COLO668 (cell line): ENCODE measurements around the gene MYF6.
"Not testable (repeated sequence)": the region's sequence is repeated elsewhere in the genome, so short reads cannot be mapped to it uniquely, and the experiment has no call there.

Experiments used
- DNase-seq: peaks from one replicate; lab custom pipeline; 2025; ENCODE audit not compliant: unreplicated experiment; lab: John Stamatoyannopoulos, UW

MYF6 gene

DNA sequence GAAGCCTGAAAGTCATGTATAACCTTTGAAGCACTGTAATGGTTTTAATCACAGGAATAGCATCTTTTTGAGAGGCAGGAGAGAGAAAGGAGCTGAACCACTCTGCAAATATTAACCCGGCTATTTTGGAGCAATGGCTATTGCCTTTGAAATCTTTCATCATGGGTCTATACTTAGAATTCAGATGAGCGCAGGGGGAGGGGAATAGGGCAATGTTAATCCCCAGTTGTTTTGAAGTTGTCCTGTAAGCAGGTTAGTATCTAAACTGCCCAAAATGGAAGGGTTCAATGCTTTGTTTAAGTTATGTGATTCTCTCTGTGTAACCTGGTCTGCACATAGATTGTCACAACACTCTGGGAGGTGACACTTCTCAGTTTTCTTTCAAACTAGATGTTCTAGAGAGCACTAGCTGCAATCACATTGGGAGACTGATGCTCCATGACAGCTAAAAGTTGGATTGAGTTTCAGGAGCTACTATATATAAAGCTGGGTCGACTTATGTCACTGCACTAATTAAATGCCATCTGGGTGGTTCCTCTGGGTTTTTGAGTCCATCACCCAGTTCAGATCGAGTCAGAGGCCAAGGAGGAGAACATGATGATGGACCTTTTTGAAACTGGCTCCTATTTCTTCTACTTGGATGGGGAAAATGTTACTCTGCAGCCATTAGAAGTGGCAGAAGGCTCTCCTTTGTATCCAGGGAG, at the start of gene MYF6:
Gene MYF6, plus strand, starts transcription at position 509 of the 704 bp plus-strand sequence. Its CDS starts 86 bp downstream, at position 595.
- no peak for DNase-seq

DNA sequence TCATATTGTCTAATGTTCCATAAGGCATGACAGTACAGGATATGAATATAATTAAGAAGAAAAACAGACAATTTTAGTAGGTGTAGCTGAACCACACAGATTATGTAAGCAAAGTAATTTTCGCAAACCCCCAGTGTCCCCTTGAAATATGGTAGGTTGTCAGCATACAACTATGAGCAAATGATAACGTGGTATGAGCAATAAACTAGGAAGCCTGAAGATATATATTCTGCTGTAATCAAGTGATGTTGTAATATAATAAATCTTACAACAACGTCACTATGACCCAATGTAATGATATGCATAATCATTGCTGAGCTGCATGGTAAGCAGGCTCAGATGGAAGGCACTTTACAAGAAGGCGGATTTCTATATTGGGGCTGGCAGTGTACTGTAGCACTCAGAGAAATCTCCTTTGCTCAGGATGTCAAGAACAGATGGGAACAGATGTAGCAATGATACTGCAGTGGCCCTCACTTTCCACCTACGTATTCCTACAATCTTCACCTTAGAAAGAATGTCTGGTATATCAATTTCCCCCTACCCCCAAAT, 47.8 kb upstream of the MYF6 start:
- DNase-seq, result no peak

DNA sequence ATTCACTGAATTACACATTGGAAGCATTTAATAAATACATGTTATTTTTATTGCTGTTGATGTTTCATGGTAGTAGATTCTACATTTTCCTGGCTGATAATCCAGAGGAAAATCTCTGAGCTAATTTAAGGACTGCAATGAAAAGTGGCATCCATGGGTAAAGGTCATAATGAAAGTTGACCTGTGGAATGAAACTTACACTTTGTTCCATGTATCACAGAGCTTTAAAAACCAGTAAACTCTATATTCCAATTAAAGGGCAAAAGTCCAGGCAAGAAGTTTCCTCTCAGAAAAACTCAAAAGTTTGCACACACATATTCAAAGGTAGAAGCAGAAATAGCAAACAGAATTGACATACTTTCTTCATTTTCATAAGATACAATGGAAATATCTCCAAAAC, 44.8 kb upstream of the MYF6 start:
- no peak for DNase-seq

DNA sequence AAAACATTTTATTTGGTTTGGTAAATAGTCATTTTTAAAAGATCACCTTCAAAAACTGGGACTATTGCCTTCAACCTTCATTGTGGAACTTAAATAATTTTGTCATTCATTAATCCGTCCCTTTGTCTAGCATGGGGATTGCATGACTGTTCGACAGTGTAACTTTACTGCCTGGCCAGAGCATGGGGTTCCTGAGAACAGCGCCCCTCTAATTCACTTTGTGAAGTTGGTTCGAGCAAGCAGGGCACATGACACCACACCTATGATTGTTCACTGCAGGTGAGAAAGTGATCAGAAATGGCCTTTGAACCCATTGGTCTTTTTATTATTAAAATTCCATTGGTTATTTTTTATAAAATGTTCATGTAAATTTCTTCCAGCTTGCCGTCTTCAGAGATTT, 37.2 kb upstream of the MYF6 start:
- no peak for DNase-seq

DNA sequence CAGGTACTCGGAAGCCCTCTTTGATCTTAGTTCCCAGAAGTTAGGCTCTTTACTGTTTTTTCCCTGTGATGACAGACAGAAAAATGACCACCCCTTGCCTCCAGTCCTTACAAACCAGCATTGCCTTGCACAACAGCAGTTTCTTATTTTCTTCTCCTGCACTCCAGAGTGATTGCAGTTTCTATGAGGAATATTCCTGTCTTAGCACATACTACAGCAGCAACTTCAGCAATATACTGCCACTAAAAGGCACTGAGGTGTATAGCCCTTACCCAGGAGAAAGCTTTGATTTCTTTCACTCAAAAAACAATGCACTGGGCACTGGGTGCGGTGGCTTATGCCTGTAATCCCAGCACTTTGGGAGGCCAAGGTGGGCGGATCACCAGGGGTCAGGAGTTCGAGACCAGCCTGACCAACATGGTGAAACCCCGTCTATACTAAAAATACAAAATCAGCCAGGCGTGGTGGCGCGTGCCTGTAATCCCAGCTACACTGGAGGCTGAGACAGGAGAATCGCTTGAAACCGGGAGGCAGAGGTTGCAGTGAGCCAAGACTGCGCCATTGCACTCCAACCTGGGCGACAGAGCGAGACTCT, 31.3 kb upstream of the MYF6 start:
- not testable (repeated sequence) for DNase-seq

GRCh38 chr12:80676856-80677255, 30.6 kb upstream of the MYF6 start:
- DNase-seq, result no peak

GRCh38 chr12:80677994-80678393, 29.4 kb upstream of the MYF6 start:
- no peak for DNase-seq

- DNase-seq, result no peak
These were observed 27.9 kb upstream of the MYF6 start for GRCh38 chr12:80679346-80680131.

DNA sequence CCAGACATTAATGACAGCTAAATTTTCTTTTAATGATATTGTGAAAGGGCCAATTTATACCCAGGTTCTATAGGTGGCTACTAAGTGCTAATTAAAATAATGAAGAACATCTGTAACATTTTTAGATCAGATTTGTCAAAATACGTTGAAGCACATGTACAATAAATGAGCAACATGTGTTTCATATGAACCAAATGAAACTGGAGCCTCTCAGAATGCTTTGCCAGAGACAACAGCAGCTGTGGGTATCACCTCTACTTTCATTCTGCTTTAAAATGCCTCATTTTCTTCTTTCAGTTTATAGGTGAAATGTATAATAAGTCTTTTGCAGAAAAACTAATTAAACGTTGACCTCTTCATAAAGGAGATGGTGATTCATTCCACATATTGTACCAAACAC, 26.1 kb upstream of the MYF6 start:
- DNase-seq, result no peak

DNA sequence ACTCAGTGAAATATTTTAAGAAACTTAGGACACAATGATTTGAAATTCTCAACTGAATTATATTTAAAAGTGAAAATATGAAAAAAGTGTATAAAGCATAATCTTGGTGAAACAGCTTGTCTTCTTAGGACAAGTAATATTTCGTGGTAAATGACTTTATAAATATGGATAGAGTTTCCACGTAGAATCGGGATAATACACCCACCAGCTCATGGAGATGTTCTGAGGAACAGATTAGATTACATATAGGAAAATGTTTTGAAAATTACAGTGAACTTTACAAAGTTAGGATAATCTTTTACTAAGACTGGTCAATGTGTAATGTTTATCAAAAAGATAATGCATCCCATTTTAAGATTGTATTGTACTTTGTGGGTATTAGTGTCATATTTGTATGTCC, 25.6 kb upstream of the MYF6 start:
- no peak for DNase-seq

DNA sequence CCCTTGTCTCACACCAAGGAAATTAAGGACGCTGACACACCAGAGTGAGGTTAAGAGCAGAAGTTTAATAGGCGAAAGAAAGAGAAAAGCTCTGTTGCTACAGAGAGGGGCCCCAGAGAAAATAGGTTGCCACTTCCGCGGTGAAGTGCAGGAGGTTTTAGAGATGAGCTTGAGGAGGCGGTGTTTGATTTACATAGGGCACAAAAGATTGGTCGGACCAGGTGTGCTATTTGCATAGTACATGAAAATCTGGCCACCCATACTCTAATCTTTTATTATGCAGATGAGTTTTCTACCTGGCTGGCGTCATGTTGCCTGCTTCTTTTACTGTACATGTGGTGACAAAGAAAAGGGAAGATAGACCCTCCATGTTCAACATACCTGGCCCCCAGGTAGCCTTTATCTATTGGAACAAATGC, 23.3 kb upstream of the MYF6 start:
- no peak for DNase-seq

GRCh38 chr12:80690090-80690489, 17.3 kb upstream of the MYF6 start:
- no peak for DNase-seq

DNA sequence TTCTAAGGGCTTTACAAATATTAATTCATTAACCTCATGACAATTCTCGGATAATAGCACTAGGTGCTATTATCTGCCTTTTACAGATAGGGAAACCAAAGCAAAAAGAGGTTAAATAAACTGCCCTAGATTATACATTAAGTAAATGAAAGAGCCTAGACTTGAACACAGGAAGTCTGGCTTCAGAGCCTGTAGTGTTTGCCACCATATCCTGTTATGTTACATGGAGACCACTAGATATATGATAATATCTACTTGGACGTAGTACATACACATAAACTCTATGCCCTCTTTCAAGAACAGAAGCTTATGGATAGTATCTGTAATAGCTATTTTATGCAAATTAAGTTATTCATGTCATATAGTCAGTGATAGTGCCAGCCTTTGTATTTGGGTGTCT, 16.9 kb upstream of the MYF6 start:
- no peak for DNase-seq

DNA sequence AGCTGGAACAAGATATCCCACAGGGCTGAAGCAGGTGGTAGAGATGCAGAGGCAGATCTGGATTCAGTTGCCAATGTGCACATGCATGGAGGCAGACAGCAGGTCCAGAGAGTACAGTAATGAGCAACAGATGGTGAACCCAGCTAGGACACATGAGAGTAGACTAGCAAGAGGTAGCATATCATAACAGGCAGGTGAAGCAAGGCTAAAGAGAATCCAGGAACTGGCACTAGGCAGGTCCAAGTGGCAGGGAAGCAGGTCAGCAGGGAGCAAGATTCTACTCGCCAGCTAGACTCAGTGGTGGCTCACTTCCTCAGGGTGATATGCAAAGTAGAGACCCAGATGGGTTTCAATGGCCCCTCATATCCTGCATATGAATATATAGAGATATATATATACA, 15.3 kb upstream of the MYF6 start:
- no peak for DNase-seq

DNA sequence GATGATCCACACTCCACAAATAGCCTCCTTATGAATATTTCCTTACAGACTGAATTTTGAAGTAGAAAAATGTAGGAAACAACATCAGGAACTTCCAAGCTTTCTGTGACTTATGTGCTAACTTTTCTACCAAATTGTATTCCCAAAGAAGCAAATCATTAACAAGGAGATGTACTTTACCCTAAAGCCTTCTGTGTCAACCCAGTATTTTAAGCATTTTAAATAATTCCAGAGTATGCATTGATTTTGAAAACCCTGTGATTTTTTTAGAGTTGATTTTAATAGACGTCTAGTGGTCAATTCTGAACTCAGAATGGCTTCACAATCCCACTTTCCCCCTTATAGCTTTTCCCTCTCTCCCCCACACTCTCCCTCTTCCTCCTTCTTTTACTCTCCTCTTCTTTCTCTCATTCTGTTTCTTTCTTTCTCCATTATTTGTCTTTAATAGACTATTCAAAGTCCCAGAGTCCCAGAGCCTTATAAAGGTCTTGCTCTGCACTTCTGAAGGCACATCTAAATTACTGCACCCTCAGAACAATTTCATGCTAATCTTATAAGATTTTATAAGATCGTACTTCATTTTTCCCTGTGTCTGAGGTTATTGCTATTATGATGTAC, 10.1 kb upstream of the MYF6 start:
- DNase-seq, result no peak

DNA sequence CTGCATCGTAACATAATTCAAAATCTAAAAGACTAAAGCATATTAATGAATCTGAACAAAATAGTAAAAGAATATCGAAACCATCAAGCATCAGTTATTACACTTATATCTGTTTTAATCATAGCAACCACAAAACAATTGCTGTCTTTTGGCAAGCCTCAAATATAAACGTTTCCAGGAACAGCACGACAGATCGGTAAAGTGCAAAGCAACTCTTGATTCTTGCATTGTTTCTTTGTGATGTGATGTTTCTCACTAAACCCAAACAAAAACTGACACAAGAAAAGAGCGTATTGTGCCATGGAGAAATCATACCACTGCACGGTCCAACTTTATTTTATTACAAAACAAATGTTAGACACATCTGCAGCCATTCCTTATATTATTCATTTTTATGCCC, 9.2 kb upstream of the MYF6 start:
- no peak for DNase-seq

DNA sequence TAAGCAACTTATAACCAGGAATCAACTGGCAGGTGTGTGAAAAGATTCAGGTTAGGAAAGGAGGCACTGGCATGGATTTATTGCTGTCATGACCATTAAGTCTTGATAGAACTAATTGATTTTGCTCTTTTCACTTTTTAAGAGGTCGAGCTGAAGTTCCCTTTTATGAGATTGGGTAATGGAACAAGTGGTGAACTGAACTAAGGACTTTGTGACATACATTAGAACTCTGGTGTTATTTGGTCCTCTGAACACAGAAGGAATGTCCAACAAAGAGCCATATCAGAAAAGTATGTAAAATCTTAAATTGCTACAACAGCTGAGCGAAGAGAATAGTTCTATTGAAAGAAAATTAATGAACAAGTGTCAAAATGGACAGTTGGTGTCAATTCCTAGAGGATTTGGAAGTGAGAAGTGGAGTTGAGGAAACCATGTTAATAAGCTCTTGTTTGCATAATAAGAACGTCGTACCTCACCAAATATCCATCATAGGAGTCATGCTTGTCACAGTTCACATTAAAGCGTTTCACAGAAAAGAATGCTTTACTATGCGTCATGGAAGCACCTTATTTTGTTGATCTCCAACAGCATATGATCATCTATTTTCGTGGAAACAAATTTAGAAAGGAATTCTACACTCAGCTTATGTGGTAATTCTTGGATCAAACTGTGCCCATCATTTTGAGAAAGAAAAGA, 8.4 kb upstream of the MYF6 start:
- DNase-seq, result no peak

DNA sequence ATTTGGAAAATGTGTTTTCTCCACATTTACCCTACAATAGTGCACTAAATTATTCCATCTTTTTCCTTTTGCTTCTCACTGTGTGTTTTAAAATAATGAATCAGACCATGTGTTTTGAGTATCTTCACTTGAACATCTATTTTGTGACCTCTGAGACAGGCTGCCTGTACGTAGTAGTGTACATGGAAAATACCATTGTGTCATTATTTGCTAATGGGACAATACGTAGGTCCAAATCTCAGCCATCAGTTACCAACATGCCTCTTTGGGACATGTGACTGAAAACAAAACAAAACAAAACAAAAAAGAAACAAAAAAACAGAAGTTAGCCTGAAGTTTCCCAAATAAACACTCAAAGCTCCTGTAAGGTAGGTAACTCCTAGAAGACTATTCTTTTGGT, 7.1 kb upstream of the MYF6 start:
- no peak for DNase-seq

DNA sequence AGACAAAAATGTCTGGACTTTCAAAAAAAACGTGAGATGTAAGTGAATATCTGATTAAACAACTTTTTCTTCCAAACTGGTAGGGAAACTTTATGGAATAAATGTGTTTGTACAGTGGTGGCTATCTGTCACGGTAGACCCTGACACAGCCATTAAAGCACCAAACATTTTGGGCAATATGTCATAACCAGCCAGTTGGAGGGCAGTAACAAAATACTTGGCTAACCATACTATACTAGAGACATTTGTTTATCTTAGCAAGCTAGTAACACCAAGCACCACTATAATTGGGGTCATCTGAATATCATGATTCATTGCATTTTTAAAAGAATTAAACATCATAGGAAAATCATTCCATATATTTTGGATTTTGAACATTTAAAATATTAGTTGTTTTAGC, 6.0 kb upstream of the MYF6 start:
- DNase-seq, result no peak

DNA sequence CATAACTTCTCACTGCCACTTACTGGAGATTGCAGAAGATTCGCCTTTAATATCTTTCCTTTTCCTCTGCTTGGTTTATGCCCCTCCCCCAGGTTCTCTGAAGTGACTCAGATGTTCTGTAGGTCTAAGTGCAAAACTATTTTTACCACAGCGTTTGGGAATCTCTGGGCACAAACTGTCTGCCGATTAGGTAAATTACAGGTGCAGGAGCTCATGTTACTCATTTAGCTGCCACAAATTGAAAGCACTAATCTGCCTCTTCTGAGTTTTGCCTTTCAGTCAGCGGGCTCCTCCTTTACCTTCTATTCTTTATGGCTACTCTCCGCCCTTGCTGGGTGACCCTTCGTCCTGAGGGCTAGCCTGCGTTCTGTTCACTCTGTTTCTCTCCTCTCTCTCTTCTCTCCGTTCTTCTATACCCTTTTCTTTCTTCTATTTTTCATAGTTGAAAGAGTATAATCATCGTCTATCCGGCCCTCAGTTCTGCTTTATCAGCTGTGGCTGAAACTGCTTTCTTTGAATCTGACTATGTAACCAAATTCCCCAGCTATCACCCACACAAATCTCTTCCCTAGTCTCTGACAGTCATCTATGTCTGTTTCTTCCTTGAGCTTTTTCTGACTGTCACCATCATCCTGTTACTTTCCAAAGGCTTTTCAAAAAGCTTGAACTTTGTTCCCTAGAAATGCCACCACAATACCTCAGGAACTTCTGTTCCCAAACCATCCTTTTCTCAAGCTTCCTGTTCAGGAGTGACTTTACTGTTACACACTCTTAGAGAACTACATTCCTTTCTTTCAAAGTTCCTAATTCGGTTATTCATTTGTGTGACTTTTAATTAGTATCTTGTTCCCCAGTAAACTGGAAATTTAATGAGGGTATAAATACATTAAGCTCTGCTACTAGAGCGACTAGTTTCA, 4.3 kb upstream of the MYF6 start:
- no peak for DNase-seq
